ENCODE data around the gene PCYT1B. TPM values are rescaled to one million over a fixed set of nuclear protein-coding genes. Genes with fewer than 3 reads are reported as not detected.
"Not testable (repeated sequence)": the region's sequence is repeated elsewhere in the genome, so short reads cannot be mapped to it uniquely, and the experiment has no call there.

PCYT1B gene
- total RNA-seq, 4 donors from 2014 or later = 0.07 TPM; not detected in 3

DNA sequence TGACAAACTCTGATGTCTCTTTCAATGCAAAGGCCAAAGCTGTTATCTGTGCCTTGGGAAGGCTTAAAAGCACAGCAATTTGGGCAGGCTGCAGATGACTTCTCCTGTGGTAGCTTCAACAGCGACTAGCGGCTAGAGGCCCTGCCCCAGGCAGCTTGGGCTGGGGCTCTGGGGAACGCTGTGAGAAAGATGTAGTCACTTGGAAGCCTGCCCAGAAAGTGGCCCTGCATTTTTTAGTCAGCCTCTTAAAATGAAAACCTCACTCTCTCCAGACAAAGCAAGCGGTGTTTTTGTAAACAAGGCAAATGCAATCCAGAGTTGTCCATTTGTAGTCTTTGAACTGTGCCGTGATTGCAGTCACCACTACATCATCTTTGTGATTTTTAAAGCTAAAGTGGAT, 27.5 kb downstream of the PCYT1B start:
- in situ Hi-C loops (cut with MboI; ENCODE audit: low sequenced_read_pairs in 4 of 4) (no loop called here), intact Hi-C loops (cut with DNase I; ENCODE audit: low total_unique reads) (no loop called here)
- Histone ChIP-seq H3K36me3 (no peaks in the 10 kb centered on the region), H3K27ac (no peak overlapping the region), H3K4me1 (no peaks in the 10 kb centered on the region), H3K27me3 (no peaks in the 10 kb centered on the region), H3K9me3 (no peaks in the 10 kb centered on the region), H3K4me3 (no peak overlapping the region)
- ATAC-seq (no peak), DNase-seq (no peak)
- TF ChIP-seq, protein P1, sequence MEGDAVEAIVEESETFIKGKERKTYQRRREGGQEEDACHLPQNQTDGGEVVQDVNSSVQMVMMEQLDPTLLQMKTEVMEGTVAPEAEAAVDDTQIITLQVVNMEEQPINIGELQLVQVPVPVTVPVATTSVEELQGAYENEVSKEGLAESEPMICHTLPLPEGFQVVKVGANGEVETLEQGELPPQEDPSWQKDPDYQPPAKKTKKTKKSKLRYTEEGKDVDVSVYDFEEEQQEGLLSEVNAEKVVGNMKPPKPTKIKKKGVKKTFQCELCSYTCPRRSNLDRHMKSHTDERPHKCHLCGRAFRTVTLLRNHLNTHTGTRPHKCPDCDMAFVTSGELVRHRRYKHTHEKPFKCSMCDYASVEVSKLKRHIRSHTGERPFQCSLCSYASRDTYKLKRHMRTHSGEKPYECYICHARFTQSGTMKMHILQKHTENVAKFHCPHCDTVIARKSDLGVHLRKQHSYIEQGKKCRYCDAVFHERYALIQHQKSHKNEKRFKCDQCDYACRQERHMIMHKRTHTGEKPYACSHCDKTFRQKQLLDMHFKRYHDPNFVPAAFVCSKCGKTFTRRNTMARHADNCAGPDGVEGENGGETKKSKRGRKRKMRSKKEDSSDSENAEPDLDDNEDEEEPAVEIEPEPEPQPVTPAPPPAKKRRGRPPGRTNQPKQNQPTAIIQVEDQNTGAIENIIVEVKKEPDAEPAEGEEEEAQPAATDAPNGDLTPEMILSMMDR (IDR thresholded peaks at IDR 0.05 in 4 of 5, conservative IDR thresholded peaks at IDR 0.05 in 1 of 5) = no peak
- no peak for TF ChIP-seq POLR2A (IDR thresholded peaks at IDR 0.05)

DNA sequence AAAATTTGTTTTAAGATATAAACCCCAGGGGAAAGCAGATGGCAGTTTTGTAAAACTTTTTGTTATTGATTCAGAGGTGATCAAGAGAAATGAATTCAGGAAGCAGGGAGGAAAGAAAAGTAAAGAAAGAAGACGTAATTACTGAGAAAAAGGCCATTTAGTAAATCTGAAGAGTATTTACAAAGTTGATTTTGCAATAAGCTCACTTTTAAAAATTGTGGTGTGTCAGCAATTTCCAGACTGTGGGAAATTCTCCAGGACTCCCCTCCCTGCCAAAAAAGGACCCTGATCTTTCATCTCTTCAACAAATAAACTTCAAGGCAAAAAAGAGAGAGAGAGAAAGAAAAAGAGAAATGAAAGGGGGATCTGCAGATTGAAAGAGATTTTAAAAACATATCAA, 36.6 kb downstream of the PCYT1B start:
- Histone ChIP-seq H3K4me1 (no peaks in the 10 kb centered on the region), H3K27ac (no peak overlapping the region), H3K4me3 (no peak overlapping the region), H3K36me3 (no peaks in the 10 kb centered on the region), H3K27me3 (no peaks in the 10 kb centered on the region), H3K9me3 (no peaks in the 10 kb centered on the region)
- no peak for TF ChIP-seq POLR2A (IDR thresholded peaks at IDR 0.05)
- TF ChIP-seq, protein P1 (IDR thresholded peaks at IDR 0.05 in 4 of 5, conservative IDR thresholded peaks at IDR 0.05 in 1 of 5) = no peak
- ATAC-seq (no peak), DNase-seq (no peak)
- in situ Hi-C loops (cut with MboI; ENCODE audit: low sequenced_read_pairs in 4 of 4) = no loop called here
- intact Hi-C loops (cut with DNase I; ENCODE audit: low total_unique reads) = no loop called here

DNA sequence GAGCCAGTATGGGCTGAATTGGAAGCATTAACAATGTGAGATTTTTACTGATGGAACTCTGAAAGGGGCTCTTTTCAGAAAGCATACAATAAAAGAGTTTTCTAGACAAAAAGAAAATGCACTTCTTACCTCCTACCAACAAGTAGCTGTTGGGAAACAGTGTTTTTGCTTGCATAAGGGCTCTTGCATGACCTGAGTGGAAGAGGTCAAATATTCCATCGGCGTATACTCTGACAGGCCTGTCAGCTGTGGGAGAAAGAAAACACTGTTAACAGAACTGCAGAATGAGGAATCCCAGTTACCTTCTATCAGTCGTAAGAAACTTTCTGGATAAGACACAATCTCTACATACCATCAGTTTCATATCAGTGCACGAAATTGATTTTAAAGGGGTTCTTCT, 39.5 kb downstream of the PCYT1B start:
- no peaks in the 10 kb centered on the region for H3K4me1 ChIP-seq
- H3K27ac ChIP-seq = no peak overlapping the region
- ATAC-seq (no peak), DNase-seq (no peak)
- in situ Hi-C loops (cut with MboI; ENCODE audit: low sequenced_read_pairs in 4 of 4) = no loop called here
- TF ChIP-seq, protein P1 (IDR thresholded peaks at IDR 0.05 in 4 of 5, conservative IDR thresholded peaks at IDR 0.05 in 1 of 5) = no peak
- no peak for TF ChIP-seq POLR2A (IDR thresholded peaks at IDR 0.05)
- no peaks in the 10 kb centered on the region for H3K27me3 ChIP-seq
- no peaks in the 10 kb centered on the region for H3K36me3 ChIP-seq
- intact Hi-C loops (cut with DNase I; ENCODE audit: low total_unique reads) = no loop called here
- no peak overlapping the region for H3K4me3 ChIP-seq
- no peaks in the 10 kb centered on the region for H3K9me3 ChIP-seq

DNA sequence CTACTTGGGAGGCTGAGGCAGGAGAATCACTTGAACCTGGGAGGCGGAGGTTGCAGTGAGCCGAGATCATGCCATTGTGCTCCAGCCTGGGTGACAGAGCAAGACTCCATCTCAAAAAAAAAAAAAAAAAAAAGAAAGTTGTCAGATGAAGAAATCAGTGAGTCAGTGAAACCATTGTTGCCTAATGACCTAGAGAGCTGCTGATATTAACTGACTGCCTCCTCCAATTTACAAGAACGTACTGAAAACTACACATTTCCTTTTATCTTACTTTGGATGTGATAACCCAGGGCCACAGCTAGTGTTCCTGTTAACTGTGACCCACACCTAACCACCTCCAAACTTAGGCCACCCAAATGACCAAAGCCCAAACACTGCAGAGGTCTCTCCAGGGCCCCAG, 41.2 kb downstream of the PCYT1B start:
- H3K4me1 ChIP-seq; intact Hi-C loops (cut with DNase I; ENCODE audit: low total_unique reads); in situ Hi-C loops (cut with MboI; ENCODE audit: low sequenced_read_pairs in 4 of 4); H3K9me3 ChIP-seq; H3K4me3 ChIP-seq; H3K36me3 ChIP-seq; H3K27me3 ChIP-seq; H3K27ac ChIP-seq; DNase-seq; ATAC-seq: not testable (repeated sequence)

DNA sequence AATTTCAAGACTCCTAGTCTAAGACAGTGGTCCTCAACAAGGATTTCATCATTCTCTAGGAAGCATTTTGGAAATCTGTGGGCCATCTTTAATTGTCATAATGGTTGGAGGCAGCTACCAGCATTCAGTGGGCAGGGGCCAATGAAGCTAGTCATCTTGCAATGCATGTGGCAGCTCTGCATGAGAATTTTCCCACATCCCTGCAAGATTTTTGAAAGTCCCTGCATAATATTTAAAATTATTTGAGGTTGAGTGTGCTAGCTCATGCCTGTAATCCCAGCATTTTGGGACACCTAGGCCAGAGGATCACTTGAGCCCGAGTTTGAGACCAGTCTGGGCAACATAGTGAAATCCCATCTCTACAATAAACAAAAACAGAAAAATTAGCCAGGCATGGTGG, 44.0 kb downstream of the PCYT1B start:
- no peak overlapping the region for H3K27ac ChIP-seq
- in situ Hi-C loops (cut with MboI; ENCODE audit: low sequenced_read_pairs in 4 of 4) = no loop called here
- no peak overlapping the region for H3K4me3 ChIP-seq
- no peak for DNase-seq
- no peaks in the 10 kb centered on the region for H3K27me3 ChIP-seq
- TF ChIP-seq, protein P1 (IDR thresholded peaks at IDR 0.05 in 4 of 5, conservative IDR thresholded peaks at IDR 0.05 in 1 of 5) = no peak
- no peak for TF ChIP-seq POLR2A (IDR thresholded peaks at IDR 0.05)
- H3K9me3 ChIP-seq = no peaks in the 10 kb centered on the region
- intact Hi-C loops (cut with DNase I; ENCODE audit: low total_unique reads) = no loop called here
- H3K36me3 ChIP-seq = no peaks in the 10 kb centered on the region
- no peaks in the 10 kb centered on the region for H3K4me1 ChIP-seq
- ATAC-seq = no peak

All from gastrocnemius medialis (tissue), 4 donors.